Hematopoietic multipotent progenitor cell treated with erythropoietin and hydrocortisone succinate and interleukin-3 and kit ligand, for 15 days (in vitro differentiated cells): ENCODE data around the gene KLHL35.
"Not testable (repeated sequence)": the region's sequence is repeated elsewhere in the genome, so short reads cannot be mapped to it uniquely, and the experiment has no call there.

ENCODE experiments used
- DNase-seq: peaks from one replicate; pipeline ENCODE4 v3.0.0-alpha.2; 2015; ENCODE audit warnings: low spot score

KLHL35 gene

GRCh38 chr11:75425422-75425821 lies 7.6 kb downstream of the KLHL35 start:
- DNase-seq = no peak

GRCh38 chr11:75424396-75424795 lies 8.6 kb downstream of the KLHL35 start:
- no peak for DNase-seq

GRCh38 chr11:75423721-75424120 lies 9.3 kb downstream of the KLHL35 start:
- no peak for DNase-seq

- no peak for DNase-seq
Observed at GRCh38 chr11:75422248-75423231, 10.5 kb downstream of the KLHL35 start.

- no peak for DNase-seq
Observed at GRCh38 chr11:75421902-75422247, 11.1 kb downstream of the KLHL35 start.

GRCh38 chr11:75421035-75421602 lies 11.9 kb downstream of the KLHL35 start:
- no peak for DNase-seq

- DNase-seq = no peak
Observed at GRCh38 chr11:75420224-75421034, 12.6 kb downstream of the KLHL35 start.

GRCh38 chr11:75413864-75414263 lies 19.1 kb downstream of the KLHL35 start:
- peak; percentile 59 for DNase-seq

- DNase-seq = not testable (repeated sequence)
Observed at GRCh38 chr11:75413146-75413545, 19.9 kb downstream of the KLHL35 start.

- DNase-seq = not testable (repeated sequence)
Observed at GRCh38 chr11:75409971-75410370, 23.0 kb downstream of the KLHL35 start.

GRCh38 chr11:75408957-75409219 lies 24.1 kb downstream of the KLHL35 start:
- no peak for DNase-seq

- peak; percentile 65 for DNase-seq
Observed at GRCh38 chr11:75406338-75406777, 26.6 kb downstream of the KLHL35 start.

- no peak for DNase-seq
Observed at GRCh38 chr11:75403983-75404658, 28.9 kb downstream of the KLHL35 start.

GRCh38 chr11:75403037-75403436 lies 30.0 kb downstream of the KLHL35 start:
- DNase-seq = no peak

- DNase-seq = no peak
Observed at GRCh38 chr11:75402002-75402773, 30.8 kb downstream of the KLHL35 start.

GRCh38 chr11:75400146-75400865 lies 32.7 kb downstream of the KLHL35 start:
- peak; percentile 30 for DNase-seq

GRCh38 chr11:75399344-75400145 lies 33.5 kb downstream of the KLHL35 start, which contains the start of gene RPS3:
Gene RPS3 (plus strand): TSS chr11:75399518. CDS start chr11:75399548, 30 bp downstream.
- DNase-seq = peak; percentile 91

GRCh38 chr11:75398906-75399305 lies 34.1 kb downstream of the KLHL35 start:
- DNase-seq = no peak

- DNase-seq = no peak
Observed at GRCh38 chr11:75394085-75394840, 38.7 kb downstream of the KLHL35 start.
